Nephron (organoid): ENCODE results near the gene KMT2A.

Source experiments
- H3K27ac Mint-ChIP-seq, 3 experiments: 2 replicates each; pipeline ENCODE4 v1.8.0; 2020; ENCODE audit warnings: mixed read lengths in 3 of 3, mild to moderate bottlenecking in 2 of 3, moderate library complexity in 1 of 3
- H3K27me3 Mint-ChIP-seq: 2 replicates; pipeline ENCODE4 v1.8.0; 2021; ENCODE audit warnings: low read depth, mild to moderate bottlenecking, moderate library complexity, mixed read lengths
- H3K36me3 Mint-ChIP-seq: 2 replicates; pipeline ENCODE4 v1.8.0; 2020; ENCODE audit warnings: low read depth, mixed read lengths
- H3K4me1 Mint-ChIP-seq: 2 replicates; pipeline ENCODE4 v1.8.0; 2020; ENCODE audit warnings: mixed read lengths
- H3K4me3 Mint-ChIP-seq, 3 experiments: 2 replicates each; pipeline ENCODE4 v1.8.0; 2020; ENCODE audit warnings: mild to moderate bottlenecking in 3 of 3, mixed read lengths in 3 of 3, moderate library complexity in 2 of 3
- H3K9me3 Mint-ChIP-seq: 2 replicates; pipeline ENCODE4 v1.8.0; 2020; ENCODE audit warnings: mixed read lengths
- TF ChIP-seq, protein P1 (sequence below), 3 experiments: fragments of 200-600 bp; sonication (generic); IDR thresholded peaks; one replicate each; pipeline ENCODE4 v1.5.0; 2021; ENCODE audit warnings: antibody characterized with exemption in 3 of 3; ENCODE audit not compliant: unreplicated experiment in 3 of 3

Gene KMT2A

DNA sequence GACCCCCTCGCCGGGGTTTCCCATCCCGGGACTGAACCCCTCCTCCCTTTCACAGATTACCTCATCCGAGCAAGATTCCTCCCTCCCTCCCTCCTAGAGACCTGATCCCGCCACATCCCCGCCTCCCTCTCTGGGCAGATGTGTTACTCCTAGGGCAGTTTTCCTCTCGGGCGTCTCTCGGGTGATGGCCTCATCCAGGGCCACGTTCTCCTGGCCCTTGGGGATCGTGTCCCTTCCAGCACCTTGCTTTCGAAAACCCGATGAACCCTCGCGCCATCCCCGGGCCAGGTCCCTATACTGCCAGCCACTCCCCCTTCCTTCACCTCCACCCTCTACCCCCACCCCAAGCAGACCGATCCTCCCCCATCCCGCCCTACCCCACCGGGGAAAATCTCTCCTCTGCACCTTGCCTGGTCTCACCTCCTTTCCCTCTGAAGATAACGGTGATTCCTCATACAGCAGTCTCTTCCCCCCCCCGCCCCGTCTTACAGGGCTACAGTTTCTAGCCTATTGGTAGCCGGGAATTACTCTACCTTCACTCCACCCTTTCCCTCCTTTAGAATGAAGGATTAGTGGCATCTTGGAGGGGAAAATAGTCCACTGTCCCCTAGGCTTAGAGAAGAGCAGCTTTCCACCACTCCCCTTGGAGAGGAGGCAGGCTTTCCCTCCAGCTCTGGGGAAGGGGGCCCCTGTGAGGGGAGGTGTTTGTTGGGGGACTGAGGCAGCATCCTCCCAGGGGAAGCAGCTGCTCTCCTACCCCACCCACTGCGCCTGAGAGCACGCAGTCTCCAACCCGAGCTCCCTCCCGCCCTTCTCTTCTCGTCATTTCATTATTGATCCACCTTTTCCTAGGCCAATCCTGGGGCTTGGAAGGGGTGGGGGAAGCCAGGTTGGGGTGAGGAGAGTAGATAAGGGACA lies 1.2 kb downstream of the KMT2A start:
- peaks cover 59% of the 10 kb centered on the region for H3K4me1 Mint-ChIP-seq
- peak overlapping the region; percentile 98 for H3K4me3 Mint-ChIP-seq
- H3K9me3 Mint-ChIP-seq = no peaks in the 10 kb centered on the region
- H3K36me3 Mint-ChIP-seq = peaks cover 12% of the 10 kb centered on the region
- H3K27me3 Mint-ChIP-seq = peaks cover 3% of the 10 kb centered on the region
- H3K27ac Mint-ChIP-seq = peak overlapping the region; percentile 81 to 87 (median 87)
- TF ChIP-seq, protein P1, sequence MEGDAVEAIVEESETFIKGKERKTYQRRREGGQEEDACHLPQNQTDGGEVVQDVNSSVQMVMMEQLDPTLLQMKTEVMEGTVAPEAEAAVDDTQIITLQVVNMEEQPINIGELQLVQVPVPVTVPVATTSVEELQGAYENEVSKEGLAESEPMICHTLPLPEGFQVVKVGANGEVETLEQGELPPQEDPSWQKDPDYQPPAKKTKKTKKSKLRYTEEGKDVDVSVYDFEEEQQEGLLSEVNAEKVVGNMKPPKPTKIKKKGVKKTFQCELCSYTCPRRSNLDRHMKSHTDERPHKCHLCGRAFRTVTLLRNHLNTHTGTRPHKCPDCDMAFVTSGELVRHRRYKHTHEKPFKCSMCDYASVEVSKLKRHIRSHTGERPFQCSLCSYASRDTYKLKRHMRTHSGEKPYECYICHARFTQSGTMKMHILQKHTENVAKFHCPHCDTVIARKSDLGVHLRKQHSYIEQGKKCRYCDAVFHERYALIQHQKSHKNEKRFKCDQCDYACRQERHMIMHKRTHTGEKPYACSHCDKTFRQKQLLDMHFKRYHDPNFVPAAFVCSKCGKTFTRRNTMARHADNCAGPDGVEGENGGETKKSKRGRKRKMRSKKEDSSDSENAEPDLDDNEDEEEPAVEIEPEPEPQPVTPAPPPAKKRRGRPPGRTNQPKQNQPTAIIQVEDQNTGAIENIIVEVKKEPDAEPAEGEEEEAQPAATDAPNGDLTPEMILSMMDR (IDR thresholded peaks at IDR 0.05; ENCODE audit: unreplicated experiment in 3 of 3) = no peak

DNA sequence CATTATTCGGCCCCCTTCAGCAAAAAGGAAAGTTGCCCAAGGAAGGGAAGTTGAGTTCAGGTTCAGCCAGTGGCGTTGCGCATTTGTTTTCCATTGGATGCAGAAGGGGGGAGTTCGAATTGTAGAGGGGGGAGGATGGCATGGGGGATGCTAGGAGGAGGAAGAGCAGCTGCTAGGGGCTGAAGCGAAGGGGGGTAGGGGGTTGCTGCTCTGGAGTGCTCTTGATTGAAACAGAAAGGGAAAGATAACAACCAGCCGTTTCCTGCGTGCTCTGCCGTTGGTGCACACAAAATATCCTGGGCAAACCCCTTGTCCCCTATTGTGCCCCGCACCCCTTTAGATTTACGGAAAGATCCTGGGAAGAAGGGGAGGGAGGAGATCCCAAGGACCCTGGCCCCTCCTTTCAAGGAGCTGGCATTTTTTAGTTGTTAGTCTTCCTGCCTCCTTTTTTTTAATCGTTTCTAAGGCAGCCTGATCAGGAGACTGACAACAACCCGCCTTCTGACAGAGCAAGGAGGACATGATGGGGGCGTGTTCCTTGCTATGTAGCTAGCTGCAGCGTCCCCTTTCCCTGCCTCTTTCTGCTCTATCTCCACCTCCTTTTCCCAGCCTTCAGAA lies 2.1 kb downstream of the KMT2A start:
- no peaks in the 10 kb centered on the region for H3K9me3 Mint-ChIP-seq
- peaks cover 12% of the 10 kb centered on the region for H3K36me3 Mint-ChIP-seq

DNA sequence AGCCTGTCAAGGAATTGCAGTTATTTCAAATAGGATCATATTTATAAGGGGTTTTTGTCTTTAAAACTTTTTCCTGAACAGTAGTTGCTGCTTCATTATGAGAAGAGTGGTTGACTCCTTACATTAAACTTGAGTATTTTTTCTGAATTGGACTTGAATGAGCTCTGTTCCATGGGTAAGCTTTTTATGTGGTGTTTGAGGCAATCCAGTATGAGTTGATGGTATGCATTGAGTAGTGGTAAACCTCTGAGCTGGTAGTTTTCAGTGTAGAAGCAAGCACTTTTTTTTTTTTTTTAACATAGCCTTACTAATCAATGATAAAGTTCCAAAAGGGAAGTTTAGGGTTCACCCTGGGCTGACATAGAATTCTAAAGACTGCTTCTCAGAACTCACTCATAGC lies 3.4 kb downstream of the KMT2A start:
- Mint-ChIP-seq H3K36me3 (peaks cover 13% of the 10 kb centered on the region), H3K4me3 (peak overlapping the region; percentile 98), H3K4me1 (peaks cover 68% of the 10 kb centered on the region), H3K9me3 (no peaks in the 10 kb centered on the region), H3K27ac (peak overlapping the region in 2 of 3 experiments; percentile 30 to 87), H3K27me3 (peaks cover 3% of the 10 kb centered on the region)
- TF ChIP-seq, protein P1 (IDR thresholded peaks at IDR 0.05; ENCODE audit: unreplicated experiment in 3 of 3) = no peak

More for the DNA sequence above, 2.1 kb downstream of the KMT2A start:
- Mint-ChIP-seq H3K4me3 (peak overlapping the region; percentile 98), H3K4me1 (peaks cover 68% of the 10 kb centered on the region), H3K27ac (peak overlapping the region; percentile 81 to 87 (median 87)), H3K27me3 (peaks cover 3% of the 10 kb centered on the region)
- TF ChIP-seq, protein P1 (IDR thresholded peaks at IDR 0.05; ENCODE audit: unreplicated experiment in 3 of 3) = no peak

DNA sequence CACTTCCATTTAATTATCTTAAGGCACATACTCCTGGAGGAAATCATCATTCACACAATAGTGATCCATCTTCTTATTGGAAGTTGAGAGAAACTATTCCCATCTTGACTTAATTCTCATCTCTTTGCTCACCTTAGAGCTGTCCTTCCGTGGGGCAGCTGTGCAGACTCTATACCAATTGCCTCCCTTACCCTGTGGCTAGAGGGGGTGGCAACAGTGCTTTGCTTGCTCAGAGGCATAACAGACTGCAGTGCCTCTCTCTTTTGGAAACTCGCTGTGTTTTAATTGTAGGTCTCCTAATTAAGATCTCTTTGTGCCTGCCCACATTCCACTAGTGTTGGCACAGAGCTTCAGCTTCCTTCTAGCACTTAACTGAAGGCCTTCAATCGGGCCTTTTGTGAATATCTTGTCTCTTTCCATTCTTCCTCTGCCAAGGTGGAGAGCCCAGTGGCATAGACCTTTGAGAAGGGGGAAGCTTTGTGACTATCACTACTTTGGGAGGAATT lies 5.5 kb downstream of the KMT2A start:
- Mint-ChIP-seq H3K36me3 (peaks cover 27% of the 10 kb centered on the region), H3K4me3 (peak overlapping the region in 2 of 3 experiments; percentile 17 to 23), H3K4me1 (peaks cover 65% of the 10 kb centered on the region), H3K27ac (peak overlapping the region in 1 of 3 experiments; percentile 46), H3K9me3 (no peaks in the 10 kb centered on the region), H3K27me3 (peaks cover 3% of the 10 kb centered on the region)
- TF ChIP-seq, protein P1 (IDR thresholded peaks at IDR 0.05; ENCODE audit: unreplicated experiment in 3 of 3) = no peak

DNA sequence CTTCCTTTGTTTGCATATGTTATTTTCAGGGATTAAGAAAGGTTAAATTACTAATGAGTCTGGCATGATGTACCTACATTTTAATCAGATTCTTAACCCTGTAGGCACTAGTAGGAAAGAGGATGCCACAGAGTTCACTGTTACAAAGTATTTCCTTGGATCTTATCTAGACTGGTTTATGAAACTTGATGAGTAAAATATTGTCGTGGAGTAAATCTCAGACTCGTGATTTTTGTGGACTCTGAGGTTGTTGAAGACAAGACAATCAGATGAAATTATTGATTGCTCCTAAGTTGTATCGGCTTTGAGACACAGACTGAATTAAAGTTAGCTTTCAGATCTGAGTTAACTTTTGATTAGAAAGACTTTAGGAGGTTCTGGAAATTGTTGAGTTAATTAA lies 6.0 kb downstream of the KMT2A start:
- no peaks in the 10 kb centered on the region for H3K9me3 Mint-ChIP-seq
- H3K4me3 Mint-ChIP-seq = no peak overlapping the region
- peaks cover under 1% of the 10 kb centered on the region for H3K27me3 Mint-ChIP-seq
- H3K27ac Mint-ChIP-seq = peak overlapping the region in 1 of 3 experiments; percentile 46
- TF ChIP-seq, protein P1 (IDR thresholded peaks at IDR 0.05; ENCODE audit: unreplicated experiment in 3 of 3) = no peak
- H3K4me1 Mint-ChIP-seq = peaks cover 62% of the 10 kb centered on the region
- H3K36me3 Mint-ChIP-seq = peaks cover 32% of the 10 kb centered on the region
